T-helper 1 cell treated with Interleukin-12 subunit alpha and Interleukin-12 subunit beta and Interleukin-4 antibody, amounts not matched to agents 30 μg/mL and 1 μg/mL, for 36 hours (primary cell): ENCODE measurements around the gene ACVR1C.

Source experiments
- H3K27ac Mint-ChIP-seq: one replicate; pipeline ENCODE4 v1.8.0; 2021; ENCODE audit warnings: mild to moderate bottlenecking, mixed read lengths
- H3K27me3 Mint-ChIP-seq: one replicate; pipeline ENCODE4 v1.8.0; 2021; ENCODE audit warnings: low read depth, mixed read lengths
- H3K36me3 Mint-ChIP-seq: one replicate; pipeline ENCODE4 v1.8.0; 2021; ENCODE audit warnings: low read depth, mixed read lengths
- H3K4me1 Mint-ChIP-seq: one replicate; pipeline ENCODE4 v1.8.0; 2021; ENCODE audit warnings: low read depth, mixed read lengths
- H3K4me3 Mint-ChIP-seq: one replicate; pipeline ENCODE4 v1.8.0; 2021; ENCODE audit warnings: mild to moderate bottlenecking, moderate library complexity, mixed read lengths
- H3K9me3 Mint-ChIP-seq: one replicate; pipeline ENCODE4 v1.8.0; 2021; ENCODE audit warnings: mixed read lengths

Gene ACVR1C

DNA sequence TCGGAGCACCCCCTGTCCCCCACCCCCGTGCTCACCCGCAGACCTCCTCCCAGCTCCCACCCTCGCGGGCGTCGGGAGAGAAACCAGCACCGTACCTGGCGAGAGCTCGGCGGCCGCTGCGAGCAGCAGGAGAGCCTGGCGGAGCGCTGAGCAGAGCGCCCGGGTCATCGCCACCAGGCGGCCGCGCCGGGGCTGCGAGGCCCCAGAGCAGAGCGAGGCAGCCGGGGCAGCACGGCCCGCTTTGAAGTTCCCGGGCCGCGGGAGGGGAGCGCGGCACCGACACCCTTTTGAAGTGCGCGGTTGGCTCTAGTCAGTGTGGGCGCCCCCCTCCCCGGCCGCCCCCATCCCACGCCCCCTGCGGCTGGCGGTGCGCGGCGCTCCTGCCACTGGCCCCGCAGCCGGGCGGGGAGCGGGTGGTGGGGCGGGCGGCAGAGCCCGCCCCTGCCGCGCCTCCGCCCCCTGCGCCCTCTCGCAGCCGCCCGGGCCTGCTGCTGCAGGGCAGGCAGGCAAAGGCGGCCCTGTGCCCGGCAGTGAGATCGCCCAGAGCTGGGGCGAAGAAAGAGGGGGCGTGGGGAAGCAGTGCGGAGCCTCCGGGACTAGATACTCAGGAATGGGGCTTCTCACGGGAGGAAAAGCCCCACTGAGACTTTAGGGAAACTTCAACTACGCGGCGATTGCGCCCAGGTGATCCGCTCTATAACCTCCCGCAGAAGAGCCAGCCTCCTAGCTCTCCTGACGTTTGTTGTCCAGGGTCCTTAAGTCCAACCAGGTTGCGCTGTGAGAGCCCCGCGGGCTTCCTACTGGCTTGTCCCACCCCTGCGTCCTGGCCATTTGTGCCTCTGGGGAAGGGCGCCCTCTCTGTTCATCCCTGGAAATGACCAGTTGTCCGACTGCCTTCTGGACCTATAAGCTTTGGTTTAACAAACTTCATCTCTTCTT lies at the start of gene ACVR1C:
Gene ACVR1C (minus strand): TSS at position 388 of the 939 bp plus-strand sequence. CDS start 220 bp downstream, at position 168.
- peaks cover 23% of the 10 kb centered on the region for H3K27me3 Mint-ChIP-seq
- peak within 1 kb of the TSS; percentile 70 for H3K27ac Mint-ChIP-seq
- peaks cover 10% of the 10 kb centered on the region for H3K9me3 Mint-ChIP-seq
- H3K4me3 Mint-ChIP-seq, result peak within 1 kb of the TSS; percentile 88
- peaks cover 3% of the 10 kb centered on the region for H3K36me3 Mint-ChIP-seq
- H3K4me1 Mint-ChIP-seq, result peaks cover 30% of the 10 kb centered on the region

DNA sequence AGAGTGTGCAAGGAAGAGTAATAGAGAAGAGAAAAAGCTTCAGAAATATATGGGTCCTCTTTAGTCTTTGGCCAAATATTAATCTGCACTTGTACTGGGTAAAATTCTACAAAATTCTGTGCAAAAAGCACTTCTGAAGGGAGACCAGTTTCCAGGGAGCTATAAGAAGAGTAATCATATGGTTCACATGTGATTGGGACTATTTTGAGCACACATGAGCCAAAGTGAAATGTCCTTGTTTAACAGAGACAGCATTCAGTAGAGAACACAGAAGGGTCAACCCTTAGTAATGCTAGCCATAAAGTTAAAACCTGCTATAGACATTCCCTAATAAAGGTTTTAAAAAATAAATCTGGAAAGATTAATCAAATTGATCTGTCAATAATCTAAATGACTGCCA lies 49.3 kb upstream of the ACVR1C start:
- no peak overlapping the region for H3K4me3 Mint-ChIP-seq
- H3K27me3 Mint-ChIP-seq, result peaks cover 9% of the 10 kb centered on the region
- peaks cover 3% of the 10 kb centered on the region for H3K4me1 Mint-ChIP-seq
- no peaks in the 10 kb centered on the region for H3K36me3 Mint-ChIP-seq
- H3K27ac Mint-ChIP-seq, result no peak overlapping the region
- no peaks in the 10 kb centered on the region for H3K9me3 Mint-ChIP-seq

DNA sequence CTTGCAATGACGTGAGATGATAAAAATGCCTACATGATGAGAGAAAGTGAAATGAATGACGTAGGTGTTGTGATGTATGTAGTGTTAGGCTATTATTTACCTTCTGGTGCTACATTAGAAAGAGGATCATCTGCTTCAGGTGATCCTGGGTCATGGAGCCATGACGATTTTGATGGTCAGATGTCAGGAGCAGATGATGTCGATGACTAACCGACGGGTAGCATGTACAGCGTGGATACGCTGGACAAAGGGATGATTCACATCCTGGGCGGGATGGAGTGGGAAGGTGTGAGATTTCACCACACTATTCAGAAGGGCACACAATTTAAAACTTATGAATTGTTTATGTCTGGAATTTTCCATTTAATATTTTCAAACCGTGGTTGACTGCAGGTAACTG lies 43.5 kb upstream of the ACVR1C start:
- Mint-ChIP-seq H3K27me3 (no peaks in the 10 kb centered on the region), H3K9me3 (no peaks in the 10 kb centered on the region), H3K4me3 (no peak overlapping the region), H3K4me1 (no peaks in the 10 kb centered on the region), H3K36me3 (no peaks in the 10 kb centered on the region), H3K27ac (no peak overlapping the region)

DNA sequence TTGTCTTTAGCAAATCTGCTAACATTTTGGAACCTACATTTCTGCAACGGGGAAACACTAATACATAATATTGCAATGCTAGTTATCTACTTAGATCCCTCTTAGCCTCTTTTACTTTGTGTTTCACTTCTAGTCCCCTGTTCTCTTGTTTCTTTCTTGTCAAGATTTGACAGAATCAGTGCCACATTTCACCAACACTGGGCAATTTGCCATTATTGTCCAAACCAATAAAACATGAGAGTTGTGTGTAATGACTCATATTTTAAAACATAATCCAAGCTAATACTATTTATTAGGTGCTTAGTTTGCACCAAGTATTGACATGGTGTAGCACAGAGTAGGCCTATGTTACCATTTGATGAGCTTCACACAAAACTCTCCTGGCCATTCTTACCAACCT lies 33.7 kb upstream of the ACVR1C start:
- H3K4me3 Mint-ChIP-seq, result no peak overlapping the region
- H3K9me3 Mint-ChIP-seq, result no peaks in the 10 kb centered on the region
- no peaks in the 10 kb centered on the region for H3K27me3 Mint-ChIP-seq
- H3K4me1 Mint-ChIP-seq, result no peaks in the 10 kb centered on the region
- no peaks in the 10 kb centered on the region for H3K36me3 Mint-ChIP-seq
- no peak overlapping the region for H3K27ac Mint-ChIP-seq

DNA sequence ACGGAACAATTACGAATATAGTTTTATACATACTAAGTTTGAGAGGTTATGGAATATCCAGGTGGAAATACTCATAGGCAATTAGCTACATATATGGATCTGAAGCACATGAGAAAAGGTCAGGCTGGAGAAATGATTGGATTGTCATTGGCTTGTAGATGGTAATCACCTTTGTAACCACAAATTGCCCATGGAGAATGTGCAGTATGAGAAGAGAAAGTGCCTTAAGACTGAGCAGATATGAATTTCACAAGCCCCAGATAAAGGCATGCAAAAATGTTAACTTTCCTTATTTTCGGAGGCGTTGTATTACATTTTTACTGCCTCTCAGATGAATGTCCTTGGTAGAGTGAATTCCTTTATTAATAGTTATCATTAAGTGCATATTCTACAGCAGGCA lies 33.1 kb upstream of the ACVR1C start:
- Mint-ChIP-seq H3K36me3 (no peaks in the 10 kb centered on the region), H3K4me3 (no peak overlapping the region), H3K27ac (no peak overlapping the region), H3K4me1 (no peaks in the 10 kb centered on the region), H3K27me3 (no peaks in the 10 kb centered on the region), H3K9me3 (no peaks in the 10 kb centered on the region)

DNA sequence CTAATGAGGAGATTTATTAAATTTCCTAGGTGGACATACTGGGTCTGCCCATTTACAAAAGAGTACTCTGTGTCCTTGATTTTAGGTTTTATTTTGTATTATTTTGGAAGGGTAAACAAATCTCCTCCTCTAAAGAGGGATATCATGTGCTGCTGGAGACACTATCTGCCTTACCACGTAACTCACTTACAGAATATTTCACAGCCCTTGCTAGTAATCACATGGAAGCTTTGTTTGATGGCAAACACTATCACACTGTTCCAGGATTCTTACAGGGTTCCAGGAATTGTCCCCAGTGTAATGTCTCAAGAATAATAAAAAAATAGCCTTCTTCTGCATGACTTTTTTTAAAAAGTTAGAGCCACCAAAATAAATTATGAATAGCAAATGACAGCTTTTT lies 29.2 kb upstream of the ACVR1C start:
- H3K9me3 Mint-ChIP-seq, result no peaks in the 10 kb centered on the region
- no peak overlapping the region for H3K4me3 Mint-ChIP-seq
- no peaks in the 10 kb centered on the region for H3K4me1 Mint-ChIP-seq
- no peaks in the 10 kb centered on the region for H3K27me3 Mint-ChIP-seq
- no peaks in the 10 kb centered on the region for H3K36me3 Mint-ChIP-seq
- no peak overlapping the region for H3K27ac Mint-ChIP-seq

DNA sequence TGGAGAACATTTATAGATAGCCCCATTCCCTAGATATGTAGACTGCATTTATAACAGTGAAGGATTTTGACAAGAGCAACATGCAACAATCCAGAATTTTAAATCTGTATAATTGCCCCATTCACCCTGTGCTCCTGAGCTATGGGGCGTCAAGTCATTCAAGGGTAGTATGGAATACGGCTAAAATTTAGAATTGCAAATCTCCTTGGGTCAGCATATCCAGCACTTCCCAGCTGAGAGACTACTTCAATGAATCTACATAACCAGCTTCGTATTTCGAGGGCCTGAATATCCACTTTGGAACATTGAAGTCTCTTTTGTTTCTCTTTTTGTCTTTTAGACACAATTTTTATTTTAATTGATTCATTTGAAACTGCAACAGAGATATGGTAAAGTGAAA lies 28.4 kb upstream of the ACVR1C start:
- Mint-ChIP-seq H3K4me1 (no peaks in the 10 kb centered on the region), H3K27ac (no peak overlapping the region), H3K4me3 (no peak overlapping the region), H3K9me3 (no peaks in the 10 kb centered on the region), H3K36me3 (no peaks in the 10 kb centered on the region), H3K27me3 (no peaks in the 10 kb centered on the region)

DNA sequence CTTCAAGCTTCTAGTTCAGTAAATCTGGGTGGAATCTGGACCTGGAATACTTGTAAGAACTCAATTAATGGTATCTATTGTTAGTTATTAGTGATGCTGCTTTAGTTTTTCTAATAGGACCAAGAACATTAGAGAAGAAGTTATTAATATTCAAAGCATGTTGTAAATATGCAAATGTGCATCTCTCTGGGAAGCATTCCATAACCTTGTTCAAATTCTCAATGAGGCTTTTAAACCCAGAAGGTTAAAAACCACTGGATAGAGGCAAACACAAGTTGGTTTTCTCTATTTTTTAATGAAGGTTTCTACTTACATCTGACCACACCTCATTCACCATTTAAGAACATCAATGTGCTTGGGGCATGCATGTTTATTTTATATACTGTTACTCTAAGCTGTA lies 16.1 kb upstream of the ACVR1C start:
- no peaks in the 10 kb centered on the region for H3K4me1 Mint-ChIP-seq
- H3K4me3 Mint-ChIP-seq, result no peak overlapping the region
- no peak overlapping the region for H3K27ac Mint-ChIP-seq
- H3K36me3 Mint-ChIP-seq, result no peaks in the 10 kb centered on the region
- no peaks in the 10 kb centered on the region for H3K9me3 Mint-ChIP-seq
- peaks cover 19% of the 10 kb centered on the region for H3K27me3 Mint-ChIP-seq

DNA sequence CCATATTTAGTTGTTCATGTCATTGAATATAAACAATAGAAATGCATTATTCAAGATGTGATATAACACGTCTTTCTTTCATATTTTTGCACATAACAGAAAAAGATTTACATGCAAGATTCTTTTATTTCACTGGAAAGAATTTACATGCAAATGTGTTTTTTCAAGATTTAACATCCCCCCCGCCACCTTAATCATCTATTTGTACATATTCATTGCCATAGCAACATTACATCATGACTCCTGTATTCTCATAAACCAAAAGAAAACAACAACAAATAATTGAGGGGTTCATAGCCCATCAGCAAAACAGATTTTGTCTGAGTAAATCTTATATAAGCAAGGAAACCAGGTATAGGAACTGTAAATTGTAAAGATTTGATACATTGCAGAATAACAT lies 3.2 kb upstream of the ACVR1C start:
- Mint-ChIP-seq H3K4me3 (no peak overlapping the region), H3K9me3 (no peaks in the 10 kb centered on the region), H3K27ac (no peak overlapping the region), H3K27me3 (peaks cover 29% of the 10 kb centered on the region), H3K36me3 (no peaks in the 10 kb centered on the region), H3K4me1 (peaks cover 14% of the 10 kb centered on the region)

DNA sequence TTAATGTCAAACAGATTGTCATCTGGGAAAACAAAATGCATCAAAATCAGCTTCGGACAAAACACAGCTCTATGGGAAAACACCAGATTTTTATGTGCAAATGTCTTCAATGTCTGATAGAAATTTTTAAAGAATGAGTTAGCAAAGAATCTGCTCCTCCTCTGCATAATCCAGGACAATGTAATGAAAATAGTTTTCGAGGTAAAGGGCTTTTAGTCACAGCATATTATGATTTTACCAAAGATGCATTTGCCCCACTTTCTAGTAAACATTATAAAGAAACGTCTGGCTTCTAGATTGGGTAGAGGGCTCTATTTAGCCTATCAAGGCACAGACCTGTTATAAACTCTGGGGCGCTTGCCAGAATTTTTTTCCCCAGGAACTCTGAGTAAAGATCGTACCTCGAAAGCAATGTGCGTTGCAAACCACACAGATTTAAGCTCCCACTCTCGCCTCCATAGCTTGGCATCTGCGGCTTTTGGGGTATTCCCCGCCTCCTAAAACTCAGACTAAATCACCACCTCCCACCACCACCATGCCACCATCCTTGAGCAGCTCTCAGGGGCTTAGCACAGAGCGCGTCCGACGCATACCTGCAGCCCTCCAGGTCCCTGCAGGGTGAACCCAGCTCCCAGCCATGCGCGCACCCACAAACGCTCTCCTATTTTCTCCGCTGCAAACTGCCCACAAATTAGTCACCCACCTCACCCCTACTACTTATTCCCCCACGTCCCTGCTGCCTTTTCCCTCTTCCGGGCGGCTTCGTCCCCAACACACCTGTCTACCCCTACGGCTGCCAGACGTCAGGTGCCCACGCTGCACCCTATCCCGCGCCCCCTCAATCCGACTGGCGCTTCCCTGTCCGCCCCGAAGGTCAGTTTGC lies 829 bp downstream of the ACVR1C start:
- Mint-ChIP-seq H3K4me3 (peak overlapping the region; percentile 88), H3K9me3 (peaks cover 17% of the 10 kb centered on the region), H3K27ac (peak overlapping the region; percentile 11), H3K4me1 (peaks cover 30% of the 10 kb centered on the region), H3K36me3 (peaks cover 7% of the 10 kb centered on the region), H3K27me3 (peaks cover 30% of the 10 kb centered on the region)

DNA sequence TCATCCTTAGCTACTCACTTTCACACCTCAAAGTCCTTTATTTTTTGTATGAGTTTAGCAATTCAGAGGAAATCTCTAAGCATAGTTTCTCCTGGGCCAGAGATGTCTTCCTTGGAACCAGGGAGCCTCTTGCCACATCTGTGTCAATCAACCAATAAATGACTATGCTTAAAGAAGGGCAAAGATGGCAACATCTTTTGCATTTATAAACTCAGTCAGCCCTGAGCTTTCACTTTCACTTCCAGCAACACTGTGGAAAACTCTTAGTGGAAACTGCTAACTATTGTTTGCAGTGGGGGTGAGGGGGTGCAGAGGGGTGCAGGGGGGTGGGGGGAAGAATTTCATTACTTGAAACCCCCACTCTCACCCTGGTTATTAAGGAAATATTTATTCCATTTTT lies 3.4 kb downstream of the ACVR1C start:
- Mint-ChIP-seq H3K27ac (peak overlapping the region; percentile 7), H3K36me3 (peaks cover 7% of the 10 kb centered on the region), H3K4me3 (peak overlapping the region; percentile 5)

DNA sequence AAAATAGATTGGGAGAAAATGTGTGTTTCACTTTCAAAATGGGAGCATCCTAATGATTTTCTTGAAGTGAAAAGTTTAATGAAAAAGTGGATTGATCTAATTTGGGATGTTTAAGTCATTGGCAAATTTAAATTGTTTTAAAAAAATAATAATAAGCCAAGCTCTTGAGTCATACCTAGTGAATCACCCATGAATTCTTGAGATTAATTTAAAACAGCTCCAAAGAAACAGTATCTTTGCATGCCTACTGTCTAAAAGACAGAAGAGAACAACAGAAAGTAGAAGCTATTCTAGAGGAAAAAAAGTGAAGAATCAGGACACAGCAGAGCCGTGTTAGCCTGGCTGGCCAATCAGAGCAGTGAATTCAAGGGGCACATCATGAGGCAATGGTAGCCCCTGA lies 7.7 kb downstream of the ACVR1C start:
- peaks cover 27% of the 10 kb centered on the region for H3K9me3 Mint-ChIP-seq
- H3K4me3 Mint-ChIP-seq, result no peak overlapping the region
- H3K27ac Mint-ChIP-seq, result no peak overlapping the region
- H3K36me3 Mint-ChIP-seq, result peaks cover 7% of the 10 kb centered on the region
- peaks cover 37% of the 10 kb centered on the region for H3K27me3 Mint-ChIP-seq
- peaks cover 14% of the 10 kb centered on the region for H3K4me1 Mint-ChIP-seq

More for the DNA sequence above, 3.4 kb downstream of the ACVR1C start:
- H3K27me3 Mint-ChIP-seq, result peaks cover 23% of the 10 kb centered on the region
- peaks cover 32% of the 10 kb centered on the region for H3K4me1 Mint-ChIP-seq
- peaks cover 27% of the 10 kb centered on the region for H3K9me3 Mint-ChIP-seq

DNA sequence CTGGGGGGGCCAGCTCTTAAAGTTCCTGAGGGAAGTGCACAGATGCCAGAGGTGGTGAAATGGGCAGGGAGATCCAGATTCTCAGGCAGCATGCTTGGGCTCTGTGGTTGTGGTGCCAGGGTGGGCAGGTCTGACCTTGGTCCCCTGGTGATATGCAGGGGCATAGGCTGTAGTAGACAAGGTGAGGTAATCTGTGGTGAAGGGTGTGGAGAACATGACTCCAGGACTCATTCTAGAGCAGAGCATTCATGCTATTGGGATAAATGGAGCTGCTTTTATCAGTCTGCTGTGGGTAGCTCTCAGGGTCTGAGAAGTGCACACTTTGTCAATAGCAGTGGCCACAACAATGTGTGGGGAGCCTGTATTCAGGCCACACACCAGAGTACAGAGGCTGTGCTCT lies 16.9 kb downstream of the ACVR1C start:
- Mint-ChIP-seq H3K36me3 (peaks cover 6% of the 10 kb centered on the region), H3K27ac (no peak overlapping the region), H3K27me3 (peaks cover 35% of the 10 kb centered on the region), H3K4me3 (no peak overlapping the region), H3K9me3 (peaks cover 21% of the 10 kb centered on the region), H3K4me1 (peaks cover 4% of the 10 kb centered on the region)

DNA sequence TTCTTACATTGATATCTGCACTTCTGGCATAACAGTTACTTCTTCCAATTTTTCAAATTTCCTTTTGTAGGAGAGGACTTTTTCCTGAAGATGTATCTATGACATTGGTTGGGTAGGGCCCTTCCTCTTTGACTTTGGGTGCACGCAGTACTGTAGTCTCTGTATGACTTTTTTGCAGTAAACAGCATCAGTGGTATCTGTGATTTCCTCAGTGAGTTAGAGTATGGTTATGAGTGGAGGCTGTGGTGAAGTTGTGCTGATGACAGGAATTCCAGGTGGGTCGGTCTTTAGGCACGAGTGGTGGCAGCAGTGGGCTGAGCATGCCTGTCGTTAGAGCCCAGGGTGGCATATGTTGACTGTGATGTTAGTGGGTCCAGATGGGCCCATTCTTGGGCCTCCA lies 17.6 kb downstream of the ACVR1C start:
- Mint-ChIP-seq H3K27ac (no peak overlapping the region), H3K4me1 (peaks cover 4% of the 10 kb centered on the region), H3K9me3 (peaks cover 21% of the 10 kb centered on the region), H3K27me3 (peaks cover 39% of the 10 kb centered on the region), H3K4me3 (no peak overlapping the region), H3K36me3 (peaks cover 6% of the 10 kb centered on the region)

DNA sequence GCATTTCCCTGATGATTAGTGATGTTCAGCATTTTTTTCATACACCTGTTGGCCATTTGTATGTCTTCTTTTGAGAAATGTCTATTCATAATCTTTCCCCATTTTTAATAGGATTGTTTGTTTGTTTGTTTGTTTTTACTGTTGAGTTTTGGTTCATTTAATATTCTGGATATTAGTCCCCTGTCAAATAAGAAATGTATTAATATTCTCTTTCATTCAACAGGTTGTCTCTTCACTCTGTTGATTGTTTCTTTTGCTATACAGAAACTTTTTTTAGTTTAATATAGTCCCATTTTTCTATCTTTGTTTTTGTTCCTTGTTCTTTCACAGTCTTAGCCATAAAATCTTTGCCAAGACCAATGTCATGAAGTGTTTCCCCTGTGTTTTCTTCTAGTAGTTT lies 22.1 kb downstream of the ACVR1C start:
- H3K4me3 Mint-ChIP-seq, result no peak overlapping the region
- H3K27ac Mint-ChIP-seq, result no peak overlapping the region
- peaks cover 4% of the 10 kb centered on the region for H3K4me1 Mint-ChIP-seq
- H3K9me3 Mint-ChIP-seq, result peaks cover 19% of the 10 kb centered on the region
- H3K27me3 Mint-ChIP-seq, result peaks cover 71% of the 10 kb centered on the region
- H3K36me3 Mint-ChIP-seq, result peaks cover 6% of the 10 kb centered on the region
